ENCODE data around the gene AKR7A3.
A peak's percentile ranks its signal among the peaks of the same experiment; 100 is the strongest.

- TF ChIP-seq POLR2AphosphoS5 (IDR thresholded peaks at IDR 0.05; ENCODE audit: control insufficient read depth, insufficient read depth, low read depth, low read length), result no peak
- no peak for TF ChIP-seq TFE3 (CRISPR knock-in tag; IDR thresholded peaks at IDR 0.05)
- no peak for TF ChIP-seq ATF7 (IDR thresholded peaks at IDR 0.05)
- no peak for TF ChIP-seq DMBX1 (CRISPR knock-in tag; IDR thresholded peaks at IDR 0.05; ENCODE audit: borderline replicate concordance)
- TF ChIP-seq SIN3A (IDR thresholded peaks at IDR 0.05; ENCODE audit: borderline replicate concordance in 2 of 2, control insufficient read depth in 1 of 2, low read depth in 2 of 2, low read length in 2 of 2), result no peak
- TF ChIP-seq CTCF (IDR thresholded peaks at IDR 0.05 in 2 of 3, conservative IDR thresholded peaks at IDR 0.05 in 1 of 3; ENCODE audit: insufficient read depth in 2 of 3, low read depth in 1 of 3, low read length in 3 of 3), result peak; percentile 31 to 44 (median 38); a peak in 5 of 6 replicates
- no peak for TF ChIP-seq PKNOX1 (IDR thresholded peaks at IDR 0.05)
- no peak for TF ChIP-seq EP300 (IDR thresholded peaks at IDR 0.05; ENCODE audit: low read length)
- TF ChIP-seq ZNF274 (IDR thresholded peaks at IDR 0.05; ENCODE audit: borderline replicate concordance, low read depth, low read length), result no peak
These were observed 49.8 kb upstream of the AKR7A3 start for GRCh38 chr1:19338323-19338762.

Data from K562 (cell line).